Myocyte (in vitro differentiated cells): ENCODE data around the gene LCNL1. TPM values are rescaled to one million over a fixed set of nuclear protein-coding genes. Genes with fewer than 3 reads are reported as not detected.

Experiments used
- DNase-seq: peaks from one replicate; pipeline ENCODE4 v3.0.0-alpha.2; 2012; ENCODE audit warnings: low read depth
- total RNA-seq: library from RNA; depleted of rRNA; stranded (reverse); fragments of >200 nt; gene quantifications from 2 replicates; pipeline ENCODE4 v1.2.3, GENCODE V29; 2014

The LCNL1 gene
- total RNA-seq, 1 donor from 2014 or later = 5.0 TPM

GRCh38 chr9:136973618-136974617, 8.9 kb upstream of the LCNL1 start:
- DNase-seq = no peak

GRCh38 chr9:136974817-136975535, 7.8 kb upstream of the LCNL1 start:
- peak; percentile 76 for DNase-seq

GRCh38 chr9:136975644-136976043, 7.1 kb upstream of the LCNL1 start:
- peak; percentile 84 for DNase-seq

- DNase-seq = peak; percentile 76
These were observed 5.6 kb upstream of the LCNL1 start, which contains the start of gene PTGDS for GRCh38 chr9:136977223-136977622. Gene PTGDS (plus strand): TSS chr9:136977504. CDS start chr9:136977579, 75 bp downstream.

GRCh38 chr9:136977649-136978072, 5.1 kb upstream of the LCNL1 start:
- no peak for DNase-seq

GRCh38 chr9:136978073-136978864, 4.5 kb upstream of the LCNL1 start:
- DNase-seq = peak; percentile 55

GRCh38 chr9:136978865-136979544, 3.8 kb upstream of the LCNL1 start:
- no peak for DNase-seq

GRCh38 chr9:136979769-136980587, 2.8 kb upstream of the LCNL1 start:
- no peak for DNase-seq

- no peak for DNase-seq
These were observed 1.9 kb upstream of the LCNL1 start for GRCh38 chr9:136980669-136981478.

- DNase-seq = no peak
These were observed 1.1 kb upstream of the LCNL1 start for GRCh38 chr9:136981588-136982231.

GRCh38 chr9:136983167-136983566, 374 bp downstream of the LCNL1 start:
- DNase-seq = no peak

- peak; percentile 22 for DNase-seq
These were observed 992 bp downstream of the LCNL1 start for GRCh38 chr9:136983656-136984314.

- DNase-seq = no peak
These were observed 1.8 kb downstream of the LCNL1 start for GRCh38 chr9:136984464-136985026.

- DNase-seq = no peak
These were observed 2.3 kb downstream of the LCNL1 start for GRCh38 chr9:136985027-136985602.

GRCh38 chr9:136985853-136986252, 3.1 kb downstream of the LCNL1 start:
- no peak for DNase-seq

- DNase-seq = no peak
These were observed 6.1 kb downstream of the LCNL1 start for GRCh38 chr9:136988872-136989271.
